Large intestine (tissue), 3 donors: ENCODE measurements around the gene PON2. TPM values are rescaled to one million over a fixed set of nuclear protein-coding genes. Genes with fewer than 3 reads are reported as not detected.

ENCODE experiments used
- DNase-seq, 2 donors: peaks; one replicate each; pipeline versions ENCODE4 v3.0.0 to v3.0.0-alpha.2; 2013
- H3K27ac ChIP-seq: one replicate; pipeline ENCODE4 v1.5.1; 2013; ENCODE audit warnings: low read length
- H3K27me3 ChIP-seq: 2 replicates; pipeline ENCODE4 v1.6.1; 2013; ENCODE audit warnings: low read length; ENCODE audit not compliant: control insufficient read depth, insufficient read depth
- H3K36me3 ChIP-seq: 2 replicates; pipeline ENCODE4 v1.6.1; 2013; ENCODE audit warnings: low read length; ENCODE audit not compliant: control insufficient read depth, insufficient read depth
- H3K4me1 ChIP-seq: one replicate; pipeline ENCODE4 v1.6.1; 2013; ENCODE audit warnings: low read length; ENCODE audit not compliant: control insufficient read depth, insufficient read depth
- H3K4me3 ChIP-seq: one replicate; pipeline ENCODE4 v1.5.1; 2013; ENCODE audit warnings: low read length
- H3K9me3 ChIP-seq: one replicate; pipeline ENCODE4 v1.6.1; 2013; ENCODE audit warnings: mild to moderate bottlenecking, low read depth, low read length, moderate library complexity; ENCODE audit not compliant: control insufficient read depth
- WGBS: methylation state at CpG from one replicate; pipeline ENCODE4 v1.1.5; 2013; ENCODE audit warnings: low lambda C conversion rate; ENCODE audit not compliant: insufficient coverage; 5-methylcytosine and 5-hydroxymethylcytosine counted together
- polyA plus RNA-seq: library from polyadenylated mRNA; unstranded; fragments of 120-200 nt; gene quantifications from one replicate; pipeline ENCODE4 v1.2.1, GENCODE V29; 2013

The PON2 gene
- polyA plus RNA-seq, 1 donor, result 363 TPM

DNA sequence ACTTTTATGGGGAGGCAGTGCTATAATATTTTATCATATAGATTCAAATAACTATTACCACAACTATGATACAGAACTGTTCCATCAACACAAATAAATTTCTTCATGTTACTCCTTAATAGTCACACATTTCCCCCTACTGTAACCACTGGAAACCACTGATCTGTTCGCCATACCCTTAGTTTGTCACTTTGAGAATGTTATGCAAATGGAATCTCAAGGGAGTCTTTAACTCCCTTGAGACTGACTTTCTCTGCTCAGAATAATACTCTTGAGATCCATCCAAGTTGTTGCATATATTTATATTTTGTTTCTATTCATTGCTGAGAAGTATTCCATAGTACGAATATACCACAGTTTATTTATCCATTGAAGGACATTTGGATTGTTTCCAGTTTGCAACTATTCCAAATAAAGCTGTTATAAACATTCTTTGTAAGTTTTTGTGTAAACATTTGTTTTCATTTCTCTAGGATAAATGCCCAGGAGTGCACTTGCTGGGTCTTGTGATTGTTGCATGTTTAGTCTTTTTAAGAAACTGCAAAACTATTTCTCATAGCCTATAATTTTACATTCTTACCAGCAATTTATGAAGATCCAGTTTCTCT lies 19.7 kb upstream of the PON2 start:
- WGBS, result 100% methylated on average over 1 of the region's 2 CpGs
- Histone ChIP-seq H3K27me3 (no peaks in the 10 kb centered on the region), H3K4me3 (no peak overlapping the region), H3K27ac (no peak overlapping the region), H3K9me3 (peaks cover 5% of the 10 kb centered on the region), H3K36me3 (no peaks in the 10 kb centered on the region), H3K4me1 (no peaks in the 10 kb centered on the region)
- no peak for DNase-seq

DNA sequence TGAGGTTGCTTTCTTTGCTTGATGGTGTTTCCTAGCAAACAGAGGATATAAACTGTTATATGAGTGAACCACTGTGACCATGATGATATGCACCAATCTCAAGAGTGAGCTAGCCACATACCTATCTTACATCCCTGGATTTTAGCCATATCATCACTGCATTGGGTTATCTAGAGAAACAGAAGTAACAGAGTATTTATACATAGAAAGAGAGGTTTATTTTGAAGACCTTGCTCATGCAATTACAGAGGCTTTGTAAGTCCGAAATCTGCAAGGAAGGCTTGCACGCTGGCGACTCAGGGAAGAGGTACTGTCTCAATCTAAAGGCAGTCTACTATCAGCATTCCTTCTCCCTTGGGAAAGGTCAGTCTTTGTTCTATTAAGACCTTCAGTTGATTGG lies 11.8 kb upstream of the PON2 start:
- H3K4me3 ChIP-seq, result no peak overlapping the region
- no peak overlapping the region for H3K27ac ChIP-seq
- no peaks in the 10 kb centered on the region for H3K36me3 ChIP-seq
- H3K27me3 ChIP-seq, result no peaks in the 10 kb centered on the region
- WGBS, result no CpG with 5 or more reads among the region's 3 CpGs
- no peak for DNase-seq
- peaks cover 7% of the 10 kb centered on the region for H3K4me1 ChIP-seq
- H3K9me3 ChIP-seq, result no peaks in the 10 kb centered on the region

DNA sequence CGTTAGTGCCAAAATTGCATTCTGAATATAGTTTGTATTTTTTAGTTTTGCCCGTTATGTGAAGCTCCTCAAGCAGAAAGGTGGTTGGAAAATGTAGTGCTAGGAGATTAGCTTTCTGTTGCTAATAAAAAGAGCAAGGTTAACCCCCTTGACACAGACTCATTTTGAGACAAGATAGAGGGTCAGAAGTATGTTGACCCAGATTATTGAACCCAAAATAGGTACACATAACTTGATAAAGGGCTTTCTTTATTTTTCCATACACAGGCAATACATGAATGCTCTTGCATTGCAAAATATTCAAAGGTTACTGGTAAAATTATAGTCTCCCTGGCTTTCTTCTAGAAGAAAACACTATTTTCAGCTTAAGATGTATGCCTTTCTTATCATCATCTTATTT lies 10.0 kb upstream of the PON2 start:
- Histone ChIP-seq H3K4me3 (no peak overlapping the region), H3K27me3 (no peaks in the 10 kb centered on the region), H3K9me3 (no peaks in the 10 kb centered on the region), H3K4me1 (peaks cover 18% of the 10 kb centered on the region), H3K36me3 (no peaks in the 10 kb centered on the region), H3K27ac (no peak overlapping the region)
- DNase-seq, result no peak
- 83% methylated on average over 1 of the region's 2 CpGs for WGBS

DNA sequence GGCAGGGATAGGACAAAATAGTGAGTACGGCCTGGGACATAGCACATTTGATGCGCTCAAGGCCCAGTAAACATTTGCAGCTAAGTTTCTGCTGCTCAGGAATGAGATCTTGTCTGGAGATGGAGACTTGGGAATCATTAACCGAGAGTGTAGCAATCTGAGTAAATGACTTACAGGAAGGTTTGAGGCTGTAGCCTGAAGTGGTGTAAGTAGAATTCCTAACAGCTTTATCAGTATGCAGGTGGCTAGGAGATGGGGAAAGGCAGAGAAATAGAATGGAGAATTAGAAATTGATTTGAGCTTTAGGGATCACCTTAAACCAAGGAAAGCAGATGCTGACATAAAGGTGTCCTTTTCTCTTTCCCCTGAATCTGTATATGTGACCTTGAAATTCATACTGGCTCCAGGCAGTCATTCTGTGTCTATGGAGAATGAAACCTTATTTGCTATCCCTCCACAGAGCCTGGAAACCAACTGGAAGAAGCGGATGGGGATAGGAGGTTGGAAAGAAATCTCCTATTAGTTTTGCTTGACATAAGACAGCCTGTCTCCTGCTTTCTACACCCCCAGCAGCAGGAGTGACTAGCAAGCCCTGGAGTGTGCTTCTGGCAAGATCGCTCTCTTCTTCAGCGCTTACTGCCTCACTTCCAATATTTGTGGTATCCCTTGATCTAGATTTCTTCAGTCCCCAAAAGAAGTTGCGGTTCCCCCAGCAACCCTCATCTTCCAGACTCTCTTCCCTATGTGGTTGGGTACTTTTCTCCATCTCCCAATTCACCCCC lies 6.4 kb upstream of the PON2 start:
- DNase-seq, result peak; percentile 82 to 93
- no peaks in the 10 kb centered on the region for H3K36me3 ChIP-seq
- H3K4me1 ChIP-seq, result peaks cover 32% of the 10 kb centered on the region
- H3K4me3 ChIP-seq, result no peak overlapping the region
- no CpG with 5 or more reads among the region's 7 CpGs for WGBS
- no peaks in the 10 kb centered on the region for H3K9me3 ChIP-seq
- no peaks in the 10 kb centered on the region for H3K27me3 ChIP-seq
- H3K27ac ChIP-seq, result peak overlapping the region; percentile 77

DNA sequence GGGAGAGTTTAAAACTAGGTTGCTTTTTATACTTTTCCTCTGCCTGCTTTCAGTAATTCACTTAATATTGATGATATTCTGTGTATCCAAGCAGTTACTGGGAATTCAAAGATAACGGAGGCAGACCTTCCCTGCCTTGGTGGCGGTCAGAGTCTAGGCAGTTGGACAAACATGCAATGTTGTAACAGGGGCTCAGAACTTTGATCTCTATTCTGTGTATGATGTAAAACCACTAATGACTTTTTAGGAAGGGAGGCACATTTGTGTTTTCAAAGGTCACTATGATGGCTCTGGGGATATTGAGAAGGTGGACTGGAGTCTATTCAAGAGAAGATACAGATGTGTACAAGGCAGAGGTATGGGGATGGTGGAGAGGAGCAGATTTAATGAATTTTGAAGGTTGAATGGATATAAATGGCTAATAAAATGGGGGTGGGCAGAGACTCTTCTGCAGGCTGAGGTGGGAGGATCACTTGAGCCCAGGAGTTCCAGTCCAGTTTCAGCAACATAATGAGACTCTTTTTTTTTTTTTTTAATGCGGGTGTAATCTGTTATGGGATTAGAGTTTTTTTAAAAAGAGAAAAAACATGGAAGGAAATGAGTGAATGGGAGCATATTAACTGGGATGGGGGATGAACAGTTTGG lies 5.7 kb upstream of the PON2 start:
- no CpG with 5 or more reads among the region's 3 CpGs for whole genome bisulfite sequencing
- Histone ChIP-seq H3K27me3 (no peaks in the 10 kb centered on the region), H3K4me3 (no peak overlapping the region), H3K4me1 (peaks cover 37% of the 10 kb centered on the region), H3K27ac (peak overlapping the region; percentile 77), H3K36me3 (no peaks in the 10 kb centered on the region), H3K9me3 (no peaks in the 10 kb centered on the region)
- peak; percentile 78 to 91 for DNase-seq

DNA sequence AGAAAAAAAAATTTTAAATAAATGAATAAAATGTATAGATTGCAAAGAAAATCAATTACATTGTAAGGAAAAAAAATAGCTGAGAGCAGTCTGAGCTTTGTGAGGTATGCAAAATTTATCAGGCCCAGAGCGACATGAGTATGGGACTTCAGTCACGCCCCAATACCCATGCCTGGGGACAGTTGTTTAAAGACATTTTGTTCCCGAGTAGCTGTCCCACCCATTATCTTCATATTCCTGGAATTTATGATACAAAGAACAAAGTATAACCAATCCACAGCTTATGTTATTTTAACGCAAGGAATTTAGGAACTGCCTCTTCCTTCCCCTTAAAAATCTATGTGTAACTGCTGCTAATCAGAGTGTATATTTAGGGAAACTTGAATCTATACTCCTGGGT lies 1.6 kb upstream of the PON2 start:
- Histone ChIP-seq H3K4me3 (no peak overlapping the region), H3K4me1 (peaks cover 44% of the 10 kb centered on the region), H3K27me3 (no peaks in the 10 kb centered on the region), H3K36me3 (peaks cover 5% of the 10 kb centered on the region), H3K27ac (no peak overlapping the region), H3K9me3 (no peaks in the 10 kb centered on the region)
- 0% methylated on average over 1 of the region's 4 CpGs for WGBS
- DNase-seq, result no peak

DNA sequence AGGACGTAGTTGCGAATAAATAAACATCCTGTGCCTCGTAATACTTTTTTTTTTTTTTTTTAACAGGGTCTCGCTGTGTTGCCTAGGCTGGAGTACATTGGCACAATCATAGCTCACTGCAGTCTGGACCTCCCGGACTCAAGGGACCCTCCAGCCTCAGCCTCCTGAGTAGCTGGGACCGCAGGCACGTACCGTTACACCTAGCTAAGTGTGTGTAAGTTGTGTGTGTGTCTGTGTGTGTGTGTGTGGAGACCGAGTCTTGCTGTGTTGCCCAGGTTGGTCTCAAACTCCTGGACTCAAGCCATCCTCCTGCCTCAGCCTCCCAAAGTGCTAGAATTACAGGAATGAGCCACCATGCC lies 573 bp upstream of the PON2 start:
- H3K4me3 ChIP-seq, result peak overlapping the region; percentile 68
- no peaks in the 10 kb centered on the region for H3K9me3 ChIP-seq
- peaks cover 5% of the 10 kb centered on the region for H3K36me3 ChIP-seq
- no peak for DNase-seq
- no CpG with 5 or more reads among the region's 9 CpGs for WGBS
- peaks cover 46% of the 10 kb centered on the region for H3K4me1 ChIP-seq
- H3K27ac ChIP-seq, result peak overlapping the region; percentile 97
- H3K27me3 ChIP-seq, result no peaks in the 10 kb centered on the region

DNA sequence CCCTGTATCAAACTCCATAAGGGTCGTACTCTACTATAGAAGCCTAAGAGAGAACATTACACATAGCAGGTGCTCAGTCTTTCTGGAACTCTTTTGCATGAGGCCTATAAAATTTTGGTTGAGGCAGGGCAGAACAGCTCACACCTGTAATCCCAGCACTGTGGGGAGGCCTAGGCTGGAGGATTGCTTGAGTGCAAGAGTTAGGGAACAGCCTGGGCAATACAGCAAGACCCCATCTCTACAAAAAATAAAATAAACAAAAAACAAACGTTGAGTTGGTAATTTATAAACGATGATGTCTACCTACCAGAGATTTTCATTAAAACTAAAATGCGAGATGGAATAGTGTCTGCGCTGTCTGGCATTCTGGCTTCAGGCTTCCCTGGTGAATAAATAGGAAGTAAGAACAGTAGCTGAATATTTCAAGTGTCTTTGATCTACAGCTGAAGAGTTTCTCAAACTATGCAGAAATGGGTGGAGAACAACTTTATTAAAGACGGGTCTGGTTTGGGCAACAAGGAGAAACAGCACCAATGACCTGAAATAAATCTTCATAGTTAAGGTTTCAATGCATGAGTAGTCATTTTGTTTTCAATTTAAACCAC lies 774 bp downstream of the PON2 start:
- peak overlapping the region; percentile 68 for H3K4me3 ChIP-seq
- H3K36me3 ChIP-seq, result peaks cover 5% of the 10 kb centered on the region
- no peak for DNase-seq
- H3K27ac ChIP-seq, result peak overlapping the region; percentile 97
- no peaks in the 10 kb centered on the region for H3K9me3 ChIP-seq
- H3K4me1 ChIP-seq, result peaks cover 39% of the 10 kb centered on the region
- no peaks in the 10 kb centered on the region for H3K27me3 ChIP-seq
- WGBS, result 54% methylated on average over 3 of the region's 6 CpGs

DNA sequence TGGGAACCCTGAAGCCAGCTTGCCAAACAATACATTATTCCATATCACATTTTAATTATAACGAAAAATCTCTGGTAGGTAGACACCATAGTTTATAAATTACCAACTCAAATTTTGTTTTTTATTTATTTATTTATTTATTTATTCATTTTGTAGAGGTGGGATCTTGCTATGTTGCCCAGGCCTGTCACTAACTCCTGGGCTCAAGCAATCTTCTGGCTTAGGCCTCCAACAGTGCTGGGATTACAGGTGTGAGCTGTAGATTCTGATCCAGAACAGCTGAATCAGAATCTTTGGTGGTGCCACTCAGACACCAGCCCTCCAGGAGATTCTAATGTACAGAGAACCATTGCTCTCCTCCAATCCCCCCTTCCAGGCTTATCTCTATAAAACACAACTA lies 1.7 kb downstream of the PON2 start:
- Histone ChIP-seq H3K36me3 (peaks cover 7% of the 10 kb centered on the region), H3K9me3 (no peaks in the 10 kb centered on the region), H3K27me3 (no peaks in the 10 kb centered on the region), H3K27ac (peak overlapping the region; percentile 97), H3K4me3 (peak overlapping the region; percentile 68), H3K4me1 (peaks cover 36% of the 10 kb centered on the region)
- 100% methylated on average over 1 of the region's 1 CpG for WGBS
- no peak for DNase-seq

DNA sequence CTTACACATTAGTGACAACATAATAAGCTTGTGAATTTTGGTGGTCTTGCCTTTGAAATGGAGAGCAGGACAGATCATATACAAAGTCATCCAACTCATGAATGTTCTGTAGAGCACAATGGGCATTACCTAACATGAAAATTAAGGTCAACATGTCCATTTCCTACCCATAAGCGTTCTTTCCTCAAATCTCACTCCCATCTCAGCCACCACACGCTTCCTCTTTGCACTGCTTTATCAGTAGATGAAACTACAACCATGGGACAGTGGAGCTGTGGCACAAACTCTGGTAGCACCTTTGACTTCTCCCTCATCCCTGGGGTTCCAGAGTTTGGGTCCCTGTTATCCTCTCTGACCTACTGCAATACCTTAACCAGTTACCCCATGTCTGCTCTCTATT lies 2.2 kb downstream of the PON2 start:
- Histone ChIP-seq H3K4me1 (peaks cover 36% of the 10 kb centered on the region), H3K4me3 (no peak overlapping the region), H3K9me3 (no peaks in the 10 kb centered on the region), H3K27me3 (no peaks in the 10 kb centered on the region), H3K36me3 (peaks cover 7% of the 10 kb centered on the region), H3K27ac (peak overlapping the region; percentile 97)
- DNase-seq, result no peak
- WGBS, result 33% methylated on average over 1 of the region's 2 CpGs
